HEK293 (cell line): ENCODE results near the gene KRTAP2-3.

Source experiments
- CTCF ChIA-PET: fragments of 350-600 bp; formaldehyde crosslinking; extraction: SDS; loops from one replicate; lab custom pipeline; 2021; ENCODE audit warnings: antibody characterized with exemption; lab: Yijun Ruan, JAX
- POLR2A ChIA-PET: fragments of 300-600 bp; formaldehyde crosslinking; extraction: SDS; loops from one replicate; lab custom pipeline; 2020; ENCODE audit warnings: antibody characterized with exemption, inconsistent platforms; lab: Yijun Ruan, JAX
- H3K27ac ChIP-seq: fragments of 200-500 bp; sonication (Bioruptor generic); 2 replicates; pipeline ENCODE4 v1.5.1; 2014; ENCODE audit warnings: low read depth, low read length, control low read depth, inconsistent platforms; ENCODE audit errors: extremely low read depth
- H3K36me3 ChIP-seq, 2 experiments: fragments of 200-500 bp in 1 of 2; sonication (Bioruptor generic) in 1 of 2; 1 replicate in 1 of 2; 2 replicates in 1 of 2; pipeline ENCODE4 v1.5.1; 2014 to 2017; ENCODE audit warnings: inconsistent platforms in 2 of 2, low read length in 2 of 2; ENCODE audit not compliant: control insufficient read depth in 2 of 2, insufficient read depth in 1 of 2
- H3K4me1 ChIP-seq: fragments of 200-500 bp; sonication (Bioruptor generic); 2 replicates; pipeline ENCODE4 v1.5.1; 2014; ENCODE audit warnings: mild to moderate bottlenecking, low read length, inconsistent platforms; ENCODE audit not compliant: control insufficient read depth, insufficient read depth
- H3K4me3 ChIP-seq: 2 replicates; pipeline ENCODE4 v1.5.1; 2011; ENCODE audit warnings: low read depth, mild to moderate bottlenecking, control low read depth, low read length, moderate library complexity
- H3K9me3 ChIP-seq: fragments of 200-500 bp; sonication (Bioruptor generic); 2 replicates; pipeline ENCODE4 v1.5.1; 2014; ENCODE audit warnings: low read depth, low read length, inconsistent platforms; ENCODE audit not compliant: control insufficient read depth, insufficient read depth
- BCL11A ChIP-seq: fragments of 450-650 bp; formaldehyde crosslinking; IDR thresholded peaks from 2 replicates; pipeline ENCODE4 v1.5.1; 2016; ENCODE audit warnings: low read depth, missing biosample characterization, missing genetic modification characterization
- BCL11B ChIP-seq: fragments of 450-650 bp; formaldehyde crosslinking; IDR thresholded peaks from 2 replicates; pipeline ENCODE4 v1.5.1; 2016; ENCODE audit warnings: low read depth, missing biosample characterization, missing genetic modification characterization
- CTCF ChIP-seq: fragments of 450-650 bp; formaldehyde crosslinking; IDR thresholded peaks from 2 replicates; pipeline ENCODE4 v1.5.1; 2016; ENCODE audit warnings: missing biosample characterization, missing genetic modification characterization
- REPIN1 ChIP-seq: fragments of 450-650 bp; formaldehyde crosslinking; IDR thresholded peaks from 2 replicates; pipeline ENCODE4 v1.5.1; 2017; ENCODE audit warnings: missing biosample characterization, missing genetic modification characterization, low read depth
- SP3 ChIP-seq: fragments of 450-650 bp; formaldehyde crosslinking; IDR thresholded peaks from 2 replicates; pipeline ENCODE4 v1.5.1; 2016; ENCODE audit warnings: missing biosample characterization, missing genetic modification characterization
- WT1 ChIP-seq: fragments of 450-650 bp; formaldehyde crosslinking; IDR thresholded peaks from 2 replicates; pipeline ENCODE4 v1.5.1; 2016; ENCODE audit warnings: missing biosample characterization, missing genetic modification characterization
- ZBTB8A ChIP-seq: fragments of 450-650 bp; formaldehyde crosslinking; IDR thresholded peaks from 2 replicates; pipeline ENCODE4 v1.5.1; 2016; ENCODE audit warnings: missing biosample characterization, missing genetic modification characterization
- ZFHX2 ChIP-seq: fragments of 450-650 bp; formaldehyde crosslinking; conservative IDR thresholded peaks from 2 replicates; pipeline ENCODE4 v1.5.1; 2016; ENCODE audit warnings: missing biosample characterization, missing genetic modification characterization
- ZFP3 ChIP-seq: fragments of 450-650 bp; formaldehyde crosslinking; IDR thresholded peaks from 2 replicates; pipeline ENCODE4 v1.5.1; 2016; ENCODE audit warnings: low read depth, missing biosample characterization, missing genetic modification characterization
- ZFP41 ChIP-seq: fragments of 450-650 bp; formaldehyde crosslinking; IDR thresholded peaks from 2 replicates; pipeline ENCODE4 v1.5.1; 2016; ENCODE audit warnings: missing biosample characterization, missing genetic modification characterization, borderline replicate concordance
- ZNF16 ChIP-seq: fragments of 450-650 bp; formaldehyde crosslinking; IDR thresholded peaks from 2 replicates; pipeline ENCODE4 v1.5.1; 2016; ENCODE audit warnings: low read depth, missing biosample characterization, missing genetic modification characterization
- ZNF223 ChIP-seq: fragments of 450-650 bp; formaldehyde crosslinking; IDR thresholded peaks from 2 replicates; pipeline ENCODE4 v1.5.1; 2016; ENCODE audit warnings: missing biosample characterization, missing genetic modification characterization
- ZNF423 ChIP-seq: fragments of 450-650 bp; formaldehyde crosslinking; IDR thresholded peaks from 2 replicates; pipeline ENCODE4 v1.5.1; 2016; ENCODE audit warnings: missing biosample characterization, missing genetic modification characterization
- ZNF426 ChIP-seq: fragments of 450-650 bp; formaldehyde crosslinking; IDR thresholded peaks from 2 replicates; pipeline ENCODE4 v1.5.1; 2017; ENCODE audit warnings: missing biosample characterization, missing genetic modification characterization, mild to moderate bottlenecking, inconsistent platforms, moderate library complexity
- ZNF596 ChIP-seq: fragments of 450-650 bp; IDR thresholded peaks from 2 replicates; pipeline ENCODE4 v1.5.0; 2018; ENCODE audit warnings: missing biosample characterization, mild to moderate bottlenecking, missing genetic modification characterization, moderate library complexity
- ZNF660 ChIP-seq: fragments of 450-650 bp; IDR thresholded peaks from 2 replicates; pipeline ENCODE4 v1.5.1; 2018; ENCODE audit warnings: missing biosample characterization, mild to moderate bottlenecking, missing genetic modification characterization
- ZNF677 ChIP-seq: fragments of 450-650 bp; IDR thresholded peaks from 2 replicates; pipeline ENCODE4 v1.5.0; 2018; ENCODE audit warnings: missing biosample characterization, mild to moderate bottlenecking, missing genetic modification characterization, moderate library complexity
- ZNF704 ChIP-seq: fragments of 450-650 bp; formaldehyde crosslinking; IDR thresholded peaks from 2 replicates; pipeline ENCODE4 v1.5.1; 2016; ENCODE audit warnings: missing biosample characterization, missing genetic modification characterization
- ZNF792 ChIP-seq: fragments of 450-650 bp; formaldehyde crosslinking; IDR thresholded peaks from 2 replicates; pipeline ENCODE4 v1.5.1; 2016; ENCODE audit warnings: missing biosample characterization, missing genetic modification characterization
- TF ChIP-seq, protein P1 (sequence below): fragments of 450-650 bp; formaldehyde crosslinking; IDR thresholded peaks from 2 replicates; pipeline ENCODE4 v1.5.1; 2016; ENCODE audit warnings: missing biosample characterization, missing genetic modification characterization
- TF ChIP-seq, protein P2 (sequence below): fragments of 450-650 bp; formaldehyde crosslinking; IDR thresholded peaks from 2 replicates; pipeline ENCODE4 v1.5.1; 2016; ENCODE audit warnings: missing biosample characterization, missing genetic modification characterization, borderline replicate concordance

KRTAP2-3 gene

DNA sequence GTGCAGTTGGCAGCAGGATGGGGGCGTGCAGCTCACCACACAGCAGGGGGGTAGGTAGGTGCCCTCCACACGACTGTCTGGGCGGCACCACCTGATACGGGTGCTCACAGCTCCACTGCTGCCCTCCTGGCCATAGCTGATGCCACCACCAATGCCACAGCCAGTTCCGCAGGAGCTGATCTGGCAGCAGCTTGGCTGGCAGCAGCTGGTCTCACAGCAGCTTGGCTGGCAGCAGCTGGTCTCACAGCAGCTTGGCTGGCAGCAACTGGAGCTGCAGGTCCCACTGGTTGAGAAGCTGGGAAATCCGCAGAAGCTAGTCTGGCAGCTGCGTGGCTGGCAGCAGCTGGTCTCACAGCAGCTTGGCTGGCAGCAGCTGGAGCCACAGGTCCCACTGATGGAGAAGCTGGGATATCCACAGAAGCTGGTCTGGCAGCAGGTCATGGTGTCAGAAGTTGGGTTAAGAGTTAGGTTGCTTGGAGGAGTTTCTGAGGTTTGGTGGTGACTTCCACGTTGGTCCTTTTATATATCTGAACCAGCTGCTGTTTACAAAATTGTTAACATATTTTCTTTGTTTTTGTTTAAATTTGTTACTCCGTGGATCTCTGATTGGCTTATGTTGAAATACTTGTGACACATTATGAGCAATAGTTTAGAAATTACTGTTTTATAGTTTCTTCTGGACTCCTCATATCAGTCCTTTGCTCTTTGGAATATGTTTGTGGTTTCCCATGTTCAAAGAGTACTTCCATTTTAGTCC lies 33.0 kb downstream of the KRTAP2-3 start, which contains the start of gene KRTAP1-5:
Gene KRTAP1-5, minus strand, starts transcription at position 494 of the 757 bp plus-strand sequence. Its CDS starts 53 bp downstream, at position 441.
- Histone ChIP-seq H3K4me3 (no peak within 1 kb of the TSS), H3K27ac (no peak within 1 kb of the TSS), H3K4me1 (no peaks in the 10 kb centered on the region), H3K36me3 (no peaks in the 10 kb centered on the region), H3K9me3 (no peaks in the 10 kb centered on the region)
- ChIA-PET POLR2A (no interaction called here), CTCF (no interaction called here)
- TF ChIP-seq BCL11A (tag by site-specific recombination) (no peak), ZFHX2 (tag by site-specific recombination) (no peak), SP3 (tag by site-specific recombination) (no peak), ZNF704 (tag by site-specific recombination) (no peak), WT1 (tag by site-specific recombination) (no peak), ZNF596 (tag by site-specific recombination) (no peak), ZNF792 (tag by site-specific recombination) (no peak), ZFP3 (tag by site-specific recombination) (no peak), ZNF423 (tag by site-specific recombination) (no peak), ZNF426 (tag by site-specific recombination) (no peak), REPIN1 (no peak), ZNF223 (no peak), ZNF16 (no peak)
- TF ChIP-seq, protein P1, sequence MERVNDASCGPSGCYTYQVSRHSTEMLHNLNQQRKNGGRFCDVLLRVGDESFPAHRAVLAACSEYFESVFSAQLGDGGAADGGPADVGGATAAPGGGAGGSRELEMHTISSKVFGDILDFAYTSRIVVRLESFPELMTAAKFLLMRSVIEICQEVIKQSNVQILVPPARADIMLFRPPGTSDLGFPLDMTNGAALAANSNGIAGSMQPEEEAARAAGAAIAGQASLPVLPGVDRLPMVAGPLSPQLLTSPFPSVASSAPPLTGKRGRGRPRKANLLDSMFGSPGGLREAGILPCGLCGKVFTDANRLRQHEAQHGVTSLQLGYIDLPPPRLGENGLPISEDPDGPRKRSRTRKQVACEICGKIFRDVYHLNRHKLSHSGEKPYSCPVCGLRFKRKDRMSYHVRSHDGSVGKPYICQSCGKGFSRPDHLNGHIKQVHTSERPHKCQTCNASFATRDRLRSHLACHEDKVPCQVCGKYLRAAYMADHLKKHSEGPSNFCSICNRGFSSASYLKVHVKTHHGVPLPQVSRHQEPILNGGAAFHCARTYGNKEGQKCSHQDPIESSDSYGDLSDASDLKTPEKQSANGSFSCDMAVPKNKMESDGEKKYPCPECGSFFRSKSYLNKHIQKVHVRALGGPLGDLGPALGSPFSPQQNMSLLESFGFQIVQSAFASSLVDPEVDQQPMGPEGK (tag by site-specific recombination): no peak
- TF ChIP-seq, protein P2, sequence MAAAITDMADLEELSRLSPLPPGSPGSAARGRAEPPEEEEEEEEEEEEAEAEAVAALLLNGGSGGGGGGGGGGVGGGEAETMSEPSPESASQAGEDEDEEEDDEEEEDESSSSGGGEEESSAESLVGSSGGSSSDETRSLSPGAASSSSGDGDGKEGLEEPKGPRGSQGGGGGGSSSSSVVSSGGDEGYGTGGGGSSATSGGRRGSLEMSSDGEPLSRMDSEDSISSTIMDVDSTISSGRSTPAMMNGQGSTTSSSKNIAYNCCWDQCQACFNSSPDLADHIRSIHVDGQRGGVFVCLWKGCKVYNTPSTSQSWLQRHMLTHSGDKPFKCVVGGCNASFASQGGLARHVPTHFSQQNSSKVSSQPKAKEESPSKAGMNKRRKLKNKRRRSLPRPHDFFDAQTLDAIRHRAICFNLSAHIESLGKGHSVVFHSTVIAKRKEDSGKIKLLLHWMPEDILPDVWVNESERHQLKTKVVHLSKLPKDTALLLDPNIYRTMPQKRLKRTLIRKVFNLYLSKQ: no peak

GRCh38 chr17:41024697-41025096 lies 35.2 kb downstream of the KRTAP2-3 start:
- Histone ChIP-seq H3K4me3 (no peak overlapping the region), H3K36me3 (no peaks in the 10 kb centered on the region), H3K27ac (no peak overlapping the region), H3K9me3 (no peaks in the 10 kb centered on the region), H3K4me1 (no peaks in the 10 kb centered on the region)
- CTCF ChIA-PET: interaction anchor here (1.0 kb wide), 1 partner anchor 524 kb away, joined by 5 read pairs; no protein-coding TSS in a partner anchor
- TF ChIP-seq ZNF677 (tag by site-specific recombination) (no peak), ZFP41 (tag by site-specific recombination) (no peak), BCL11B (tag by site-specific recombination) (no peak), ZBTB8A (tag by site-specific recombination) (no peak), ZNF660 (tag by site-specific recombination) (no peak), CTCF (no peak)
- POLR2A ChIA-PET: no interaction called here
